H9 (cell line): ENCODE data around the gene ZFP69. TPM values are rescaled to one million over a fixed set of nuclear protein-coding genes. Genes with fewer than 3 reads are reported as not detected.

Experiments used
- DNase-seq: peaks from one replicate; pipeline ENCODE4 v3.0.0-alpha.2; 2017
- H2AFZ ChIP-seq: one replicate; pipeline ENCODE4 v1.6.1; 2013; ENCODE audit warnings: mild to moderate bottlenecking, low read length, control low read depth, moderate library complexity
- H2AK5ac ChIP-seq: 2 replicates; pipeline ENCODE4 v1.6.1; 2013; ENCODE audit warnings: low read length, control low read depth, mixed read lengths; ENCODE audit not compliant: insufficient read length
- H2BK120ac ChIP-seq: one replicate; pipeline ENCODE4 v1.6.1; 2013; ENCODE audit warnings: low read depth, mild to moderate bottlenecking, low read length, control low read depth, inconsistent platforms; ENCODE audit not compliant: poor library complexity, severe bottlenecking
- H2BK12ac ChIP-seq: 2 replicates; pipeline ENCODE4 v1.6.1; 2013; ENCODE audit warnings: low read length, control low read depth, mixed read lengths, low read depth; ENCODE audit not compliant: insufficient read length
- H2BK15ac ChIP-seq: 2 replicates; pipeline ENCODE4 v1.6.1; 2013; ENCODE audit warnings: low read depth, low read length, control low read depth
- H2BK20ac ChIP-seq: one replicate; pipeline ENCODE4 v1.6.1; 2013; ENCODE audit warnings: low read depth, mild to moderate bottlenecking, low read length, control low read depth, inconsistent platforms; ENCODE audit not compliant: poor library complexity, severe bottlenecking
- H2BK5ac ChIP-seq: 2 replicates; pipeline ENCODE4 v1.6.1; 2013; ENCODE audit warnings: low read length, control low read depth, mixed read lengths; ENCODE audit not compliant: insufficient read length
- H3K14ac ChIP-seq: 2 replicates; pipeline ENCODE4 v1.6.1; 2013; ENCODE audit warnings: low read length, control low read depth; ENCODE audit not compliant: insufficient read depth
- H3K18ac ChIP-seq: 2 replicates; pipeline ENCODE4 v1.6.1; 2013; ENCODE audit warnings: low read depth, mild to moderate bottlenecking, mixed read lengths, low read length, control low read depth; ENCODE audit not compliant: insufficient read length
- H3K23ac ChIP-seq: 2 replicates; pipeline ENCODE4 v1.6.1; 2013; ENCODE audit warnings: low read length, control low read depth, mixed read lengths, low read depth; ENCODE audit not compliant: insufficient read length
- H3K23me2 ChIP-seq: 2 replicates; pipeline ENCODE4 v1.6.1; 2013; ENCODE audit warnings: low read depth, mild to moderate bottlenecking, mixed read lengths, low read length, control low read depth; ENCODE audit not compliant: insufficient read length, poor library complexity, severe bottlenecking
- H3K27ac ChIP-seq: 2 replicates; pipeline ENCODE4 v1.5.1; 2013; ENCODE audit warnings: low read length, control low read depth, mixed read lengths, low read depth; ENCODE audit not compliant: insufficient read length
- H3K27me3 ChIP-seq: 2 replicates; pipeline ENCODE4 v1.6.1; 2013; ENCODE audit warnings: low read length, control low read depth, inconsistent platforms; ENCODE audit not compliant: insufficient read depth
- H3K4ac ChIP-seq: 2 replicates; pipeline ENCODE4 v1.6.1; 2013; ENCODE audit warnings: low read depth, mild to moderate bottlenecking, control low read depth, inconsistent platforms, low read length, moderate library complexity
- H3K4me1 ChIP-seq: 2 replicates; pipeline ENCODE4 v1.6.1; 2013; ENCODE audit warnings: low read length, control low read depth, inconsistent platforms; ENCODE audit not compliant: insufficient read depth
- H3K4me2 ChIP-seq: 2 replicates; pipeline ENCODE4 v1.6.1; 2013; ENCODE audit warnings: low read length, control low read depth, mixed read lengths; ENCODE audit not compliant: insufficient read length, insufficient read depth
- H3K56ac ChIP-seq: 2 replicates; pipeline ENCODE4 v1.6.1; 2013; ENCODE audit warnings: low read depth, mild to moderate bottlenecking, mixed read lengths, low read length, control low read depth; ENCODE audit not compliant: insufficient read length
- H3K79me1 ChIP-seq: 2 replicates; pipeline ENCODE4 v1.6.1; 2013; ENCODE audit warnings: low read depth, mild to moderate bottlenecking, moderate library complexity, low read length, control low read depth, inconsistent platforms; ENCODE audit not compliant: insufficient read depth, poor library complexity, severe bottlenecking
- H3K79me2 ChIP-seq: 2 replicates; pipeline ENCODE4 v1.6.1; 2013; ENCODE audit warnings: low read length, control low read depth, inconsistent platforms; ENCODE audit not compliant: insufficient read depth
- H3K9ac ChIP-seq: 2 replicates; pipeline ENCODE4 v1.6.1; 2013; ENCODE audit warnings: low read length, control low read depth, mixed read lengths; ENCODE audit not compliant: insufficient read length; ENCODE audit errors: extremely low read depth
- H3K9me3 ChIP-seq: one replicate; pipeline ENCODE4 v1.6.1; 2013; ENCODE audit warnings: low read depth, low read length, inconsistent platforms; ENCODE audit not compliant: control insufficient read depth
- H3T11ph ChIP-seq: one replicate; pipeline ENCODE4 v1.6.1; 2013; ENCODE audit warnings: mild to moderate bottlenecking, low read length, control low read depth, inconsistent platforms
- H4K20me1 ChIP-seq: one replicate; pipeline ENCODE4 v1.6.1; 2013; ENCODE audit not compliant: control insufficient read depth, insufficient read length, insufficient read depth
- H4K5ac ChIP-seq: 2 replicates; pipeline ENCODE4 v1.6.1; 2013; ENCODE audit warnings: low read depth, mild to moderate bottlenecking, mixed read lengths, low read length, control low read depth; ENCODE audit not compliant: insufficient read length
- H4K8ac ChIP-seq: replicated peaks from 2 replicates; pipeline ENCODE4 v1.6.1; 2013; ENCODE audit warnings: low read length, control low read depth, mixed read lengths, low read depth; ENCODE audit not compliant: insufficient read length
- H4K91ac ChIP-seq: 2 replicates; pipeline ENCODE4 v1.6.1; 2013; ENCODE audit warnings: low read depth, mild to moderate bottlenecking, moderate library complexity, mixed read lengths, low read length, control low read depth; ENCODE audit not compliant: insufficient read length
- H3K27ac Mint-ChIP-seq, 3 experiments: 2 replicates in 2 of 3; 3 replicates in 1 of 3; pipeline ENCODE4 v1.8.0; 2020 to 2021; ENCODE audit warnings: mixed read lengths in 3 of 3, mild to moderate bottlenecking in 1 of 3, moderate library complexity in 1 of 3
- H3K27me3 Mint-ChIP-seq: 2 replicates; pipeline ENCODE4 v1.8.0; 2021; ENCODE audit warnings: low read depth, mild to moderate bottlenecking, moderate library complexity, mixed read lengths
- H3K36me3 Mint-ChIP-seq, 3 experiments: 2 replicates in 2 of 3; 3 replicates in 1 of 3; pipeline ENCODE4 v1.8.0; 2020 to 2021; ENCODE audit warnings: low read depth in 3 of 3, mixed read lengths in 3 of 3; ENCODE audit not compliant: insufficient read depth in 1 of 3
- H3K4me1 Mint-ChIP-seq, 2 experiments: 2 replicates each; pipeline ENCODE4 v1.8.0; 2020; ENCODE audit warnings: mixed read lengths in 2 of 2
- H3K4me3 Mint-ChIP-seq, 2 experiments: 2 replicates in 1 of 2; 3 replicates in 1 of 2; pipeline ENCODE4 v1.8.0; 2020 to 2021; ENCODE audit warnings: mild to moderate bottlenecking in 2 of 2, mixed read lengths in 2 of 2, moderate library complexity in 1 of 2
- H3K9me3 Mint-ChIP-seq, 2 experiments: 2 replicates in 1 of 2; 3 replicates in 1 of 2; pipeline ENCODE4 v1.8.0; 2020; ENCODE audit warnings: mild to moderate bottlenecking in 2 of 2, mixed read lengths in 2 of 2, moderate library complexity in 1 of 2
- WGBS: extraction: QIAGEN DNeasy Blood & Tissue Kit; methylation state at CpG from one replicate; pipeline ENCODE4 v1.1.7; 2013; ENCODE audit warnings: missing lambda C conversion rate, low lambda C conversion rate, mixed read lengths; ENCODE audit not compliant: insufficient read length; ENCODE audit errors: extremely low coverage; 5-methylcytosine and 5-hydroxymethylcytosine counted together
- total RNA-seq: library from RNA; stranded (reverse); gene quantifications from 2 replicates; pipeline ENCODE4 v1.2.1, GENCODE V29; 2021
- TF ChIP-seq, protein P1 (sequence below): fragments of 200-600 bp; sonication (generic); conservative IDR thresholded peaks from 3 replicates; pipeline ENCODE4 v1.8.0; 2021; ENCODE audit warnings: antibody characterized with exemption, mild to moderate bottlenecking

ZFP69 gene
- total RNA-seq, 1 experiment from 2014 or later = 6.8 TPM

DNA sequence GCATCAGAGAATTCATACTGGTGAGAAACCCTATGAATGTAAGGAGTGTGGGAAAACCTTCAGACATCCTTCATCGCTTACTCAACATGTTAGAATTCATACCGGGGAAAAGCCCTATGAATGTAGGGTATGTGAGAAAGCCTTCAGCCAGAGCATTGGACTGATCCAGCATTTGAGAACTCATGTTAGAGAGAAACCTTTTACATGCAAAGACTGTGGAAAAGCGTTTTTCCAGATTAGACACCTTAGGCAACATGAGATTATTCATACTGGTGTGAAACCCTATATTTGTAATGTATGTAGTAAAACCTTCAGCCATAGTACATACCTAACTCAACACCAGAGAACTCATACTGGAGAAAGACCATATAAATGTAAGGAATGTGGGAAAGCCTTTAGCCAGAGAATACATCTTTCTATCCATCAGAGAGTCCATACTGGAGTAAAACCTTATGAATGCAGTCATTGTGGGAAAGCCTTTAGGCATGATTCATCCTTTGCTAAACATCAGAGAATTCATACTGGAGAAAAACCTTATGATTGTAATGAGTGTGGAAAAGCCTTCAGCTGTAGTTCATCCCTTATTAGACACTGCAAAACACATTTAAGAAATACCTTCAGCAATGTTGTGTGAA lies 14.0 kb upstream of the ZFP69 start:
- Histone ChIP-seq H2BK12ac (no peak overlapping the region), H3K9me3 (peaks cover 89% of the 10 kb centered on the region)
- no peak overlapping the region for H3K4me3 Mint-ChIP-seq

More for the DNA sequence above, 14.0 kb upstream of the ZFP69 start:
- no peaks in the 10 kb centered on the region for H4K20me1 ChIP-seq
- no peaks in the 10 kb centered on the region for H3K27me3 ChIP-seq
- no peak overlapping the region for H3K14ac ChIP-seq
- H3K4ac ChIP-seq = no peak overlapping the region
- no peak overlapping the region for H3K9ac ChIP-seq
- H2AK5ac ChIP-seq = no peak overlapping the region
- peaks cover 95 to 96% of the 10 kb centered on the region in 2 experiments for H3K9me3 Mint-ChIP-seq
- H3T11ph ChIP-seq = no peak overlapping the region
- peaks cover 86 to 98% (median 96%) of the 10 kb centered on the region in 3 experiments for H3K36me3 Mint-ChIP-seq
- H3K56ac ChIP-seq = no peak overlapping the region
- H2AFZ ChIP-seq = no peak overlapping the region
- no CpG with 5 or more reads among the region's 3 CpGs for WGBS
- no peak overlapping the region for H3K27ac ChIP-seq
- H3K27ac Mint-ChIP-seq = no peak overlapping the region
- no peaks in the 10 kb centered on the region for H3K79me1 ChIP-seq
- H3K27me3 Mint-ChIP-seq = peaks cover 8% of the 10 kb centered on the region
- H4K5ac ChIP-seq = no peak overlapping the region
- no peak overlapping the region for H2BK15ac ChIP-seq
- no peak overlapping the region for H2BK20ac ChIP-seq
- no peaks in the 10 kb centered on the region for H3K23me2 ChIP-seq
- no peak overlapping the region for H2BK120ac ChIP-seq
- no peak overlapping the region for H4K8ac ChIP-seq
- TF ChIP-seq, protein P1, sequence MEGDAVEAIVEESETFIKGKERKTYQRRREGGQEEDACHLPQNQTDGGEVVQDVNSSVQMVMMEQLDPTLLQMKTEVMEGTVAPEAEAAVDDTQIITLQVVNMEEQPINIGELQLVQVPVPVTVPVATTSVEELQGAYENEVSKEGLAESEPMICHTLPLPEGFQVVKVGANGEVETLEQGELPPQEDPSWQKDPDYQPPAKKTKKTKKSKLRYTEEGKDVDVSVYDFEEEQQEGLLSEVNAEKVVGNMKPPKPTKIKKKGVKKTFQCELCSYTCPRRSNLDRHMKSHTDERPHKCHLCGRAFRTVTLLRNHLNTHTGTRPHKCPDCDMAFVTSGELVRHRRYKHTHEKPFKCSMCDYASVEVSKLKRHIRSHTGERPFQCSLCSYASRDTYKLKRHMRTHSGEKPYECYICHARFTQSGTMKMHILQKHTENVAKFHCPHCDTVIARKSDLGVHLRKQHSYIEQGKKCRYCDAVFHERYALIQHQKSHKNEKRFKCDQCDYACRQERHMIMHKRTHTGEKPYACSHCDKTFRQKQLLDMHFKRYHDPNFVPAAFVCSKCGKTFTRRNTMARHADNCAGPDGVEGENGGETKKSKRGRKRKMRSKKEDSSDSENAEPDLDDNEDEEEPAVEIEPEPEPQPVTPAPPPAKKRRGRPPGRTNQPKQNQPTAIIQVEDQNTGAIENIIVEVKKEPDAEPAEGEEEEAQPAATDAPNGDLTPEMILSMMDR = no peak
- no peak overlapping the region for H3K23ac ChIP-seq
- no peak overlapping the region for H2BK5ac ChIP-seq
- no peaks in the 10 kb centered on the region for H3K4me1 Mint-ChIP-seq
- no peaks in the 10 kb centered on the region for H3K79me2 ChIP-seq
- H3K4me1 ChIP-seq = no peaks in the 10 kb centered on the region
- H4K91ac ChIP-seq = no peak overlapping the region
- no peak overlapping the region for H3K4me2 ChIP-seq
- DNase-seq = no peak
- no peak overlapping the region for H3K18ac ChIP-seq
